ENCODE results near the gene ELF5.

Gene ELF5

GRCh38 chr11:34540870-34541269 is 27.3 kb upstream of the ELF5 start:
- Histone ChIP-seq H3K4me1 (ENCODE audit: control insufficient read depth, insufficient read depth, low read length, poor library complexity, severe bottlenecking) (no peaks in the 10 kb centered on the region), H3K36me3 (ENCODE audit: control insufficient read depth, insufficient read depth, low read length) (no peaks in the 10 kb centered on the region), H3K4me3 (ENCODE audit: insufficient read depth, low read depth, low read length, poor library complexity, severe bottlenecking) (no peak overlapping the region), H3K27me3 (replicated peaks; ENCODE audit: control insufficient read depth, insufficient read depth, low read length, poor library complexity, severe bottlenecking) (no peaks in the 10 kb centered on the region), H3K27ac (ENCODE audit: insufficient read depth, low read length, poor library complexity, severe bottlenecking) (no peak overlapping the region), H3K9me3 (ENCODE audit: control insufficient read depth, low read length) (no peaks in the 10 kb centered on the region)
- DNase-seq, result no peak

GRCh38 chr11:34537636-34538035 is 24.0 kb upstream of the ELF5 start:
- DNase-seq, result no peak
- H3K9me3 ChIP-seq (ENCODE audit: control insufficient read depth, low read length), result no peaks in the 10 kb centered on the region
- H3K27me3 ChIP-seq (replicated peaks; ENCODE audit: control insufficient read depth, insufficient read depth, low read length, poor library complexity, severe bottlenecking), result no peaks in the 10 kb centered on the region
- no peaks in the 10 kb centered on the region for H3K36me3 ChIP-seq (ENCODE audit: control insufficient read depth, insufficient read depth, low read length)
- H3K4me1 ChIP-seq (ENCODE audit: control insufficient read depth, insufficient read depth, low read length, poor library complexity, severe bottlenecking), result no peaks in the 10 kb centered on the region
- H3K4me3 ChIP-seq (ENCODE audit: insufficient read depth, low read depth, low read length, poor library complexity, severe bottlenecking), result no peak overlapping the region
- no peak overlapping the region for H3K27ac ChIP-seq (ENCODE audit: insufficient read depth, low read length, poor library complexity, severe bottlenecking)

GRCh38 chr11:34536056-34536455 is 22.5 kb upstream of the ELF5 start:
- Histone ChIP-seq H3K4me1 (ENCODE audit: control insufficient read depth, insufficient read depth, low read length, poor library complexity, severe bottlenecking) (no peaks in the 10 kb centered on the region), H3K36me3 (ENCODE audit: control insufficient read depth, insufficient read depth, low read length) (no peaks in the 10 kb centered on the region), H3K27ac (ENCODE audit: insufficient read depth, low read length, poor library complexity, severe bottlenecking) (no peak overlapping the region), H3K27me3 (replicated peaks; ENCODE audit: control insufficient read depth, insufficient read depth, low read length, poor library complexity, severe bottlenecking) (no peaks in the 10 kb centered on the region), H3K9me3 (ENCODE audit: control insufficient read depth, low read length) (no peaks in the 10 kb centered on the region), H3K4me3 (ENCODE audit: insufficient read depth, low read depth, low read length, poor library complexity, severe bottlenecking) (no peak overlapping the region)
- DNase-seq, result no peak

GRCh38 chr11:34534826-34535225 is 21.2 kb upstream of the ELF5 start:
- no peak for DNase-seq
- Histone ChIP-seq H3K36me3 (ENCODE audit: control insufficient read depth, insufficient read depth, low read length) (no peaks in the 10 kb centered on the region), H3K27ac (ENCODE audit: insufficient read depth, low read length, poor library complexity, severe bottlenecking) (no peak overlapping the region), H3K9me3 (ENCODE audit: control insufficient read depth, low read length) (no peaks in the 10 kb centered on the region), H3K4me3 (ENCODE audit: insufficient read depth, low read depth, low read length, poor library complexity, severe bottlenecking) (no peak overlapping the region), H3K27me3 (replicated peaks; ENCODE audit: control insufficient read depth, insufficient read depth, low read length, poor library complexity, severe bottlenecking) (no peaks in the 10 kb centered on the region), H3K4me1 (ENCODE audit: control insufficient read depth, insufficient read depth, low read length, poor library complexity, severe bottlenecking) (no peaks in the 10 kb centered on the region)

- Histone ChIP-seq H3K4me1 (ENCODE audit: control insufficient read depth, insufficient read depth, low read length, poor library complexity, severe bottlenecking) (no peaks in the 10 kb centered on the region), H3K27ac (ENCODE audit: insufficient read depth, low read length, poor library complexity, severe bottlenecking) (no peak overlapping the region), H3K9me3 (ENCODE audit: control insufficient read depth, low read length) (no peaks in the 10 kb centered on the region), H3K4me3 (ENCODE audit: insufficient read depth, low read depth, low read length, poor library complexity, severe bottlenecking) (no peak overlapping the region), H3K36me3 (ENCODE audit: control insufficient read depth, insufficient read depth, low read length) (no peaks in the 10 kb centered on the region), H3K27me3 (replicated peaks; ENCODE audit: control insufficient read depth, insufficient read depth, low read length, poor library complexity, severe bottlenecking) (no peaks in the 10 kb centered on the region)
- no peak for DNase-seq
These were observed 18.1 kb upstream of the ELF5 start for GRCh38 chr11:34531663-34532062.

- Histone ChIP-seq H3K27ac (ENCODE audit: insufficient read depth, low read length, poor library complexity, severe bottlenecking) (no peak overlapping the region), H3K4me1 (ENCODE audit: control insufficient read depth, insufficient read depth, low read length, poor library complexity, severe bottlenecking) (no peaks in the 10 kb centered on the region), H3K9me3 (ENCODE audit: control insufficient read depth, low read length) (no peaks in the 10 kb centered on the region), H3K4me3 (ENCODE audit: insufficient read depth, low read depth, low read length, poor library complexity, severe bottlenecking) (no peak overlapping the region), H3K27me3 (replicated peaks; ENCODE audit: control insufficient read depth, insufficient read depth, low read length, poor library complexity, severe bottlenecking) (no peaks in the 10 kb centered on the region), H3K36me3 (ENCODE audit: control insufficient read depth, insufficient read depth, low read length) (no peaks in the 10 kb centered on the region)
- DNase-seq, result no peak
These were observed 17.1 kb upstream of the ELF5 start for GRCh38 chr11:34530545-34531234.

GRCh38 chr11:34529643-34530042 is 16.0 kb upstream of the ELF5 start:
- no peak overlapping the region for H3K27ac ChIP-seq (ENCODE audit: insufficient read depth, low read length, poor library complexity, severe bottlenecking)
- DNase-seq, result no peak
- H3K4me3 ChIP-seq (ENCODE audit: insufficient read depth, low read depth, low read length, poor library complexity, severe bottlenecking), result no peak overlapping the region
- no peaks in the 10 kb centered on the region for H3K36me3 ChIP-seq (ENCODE audit: control insufficient read depth, insufficient read depth, low read length)
- H3K9me3 ChIP-seq (ENCODE audit: control insufficient read depth, low read length), result no peaks in the 10 kb centered on the region
- no peaks in the 10 kb centered on the region for H3K4me1 ChIP-seq (ENCODE audit: control insufficient read depth, insufficient read depth, low read length, poor library complexity, severe bottlenecking)
- no peaks in the 10 kb centered on the region for H3K27me3 ChIP-seq (replicated peaks; ENCODE audit: control insufficient read depth, insufficient read depth, low read length, poor library complexity, severe bottlenecking)

- Histone ChIP-seq H3K27ac (ENCODE audit: insufficient read depth, low read length, poor library complexity, severe bottlenecking) (no peak overlapping the region), H3K4me3 (ENCODE audit: insufficient read depth, low read depth, low read length, poor library complexity, severe bottlenecking) (no peak overlapping the region), H3K27me3 (replicated peaks; ENCODE audit: control insufficient read depth, insufficient read depth, low read length, poor library complexity, severe bottlenecking) (no peaks in the 10 kb centered on the region), H3K36me3 (ENCODE audit: control insufficient read depth, insufficient read depth, low read length) (no peaks in the 10 kb centered on the region), H3K4me1 (ENCODE audit: control insufficient read depth, insufficient read depth, low read length, poor library complexity, severe bottlenecking) (no peaks in the 10 kb centered on the region), H3K9me3 (ENCODE audit: control insufficient read depth, low read length) (no peaks in the 10 kb centered on the region)
- no peak for DNase-seq
These were observed 14.5 kb upstream of the ELF5 start for GRCh38 chr11:34528072-34528471.

GRCh38 chr11:34525888-34526657 is 12.5 kb upstream of the ELF5 start:
- Histone ChIP-seq H3K4me3 (ENCODE audit: insufficient read depth, low read depth, low read length, poor library complexity, severe bottlenecking) (no peak overlapping the region), H3K4me1 (ENCODE audit: control insufficient read depth, insufficient read depth, low read length, poor library complexity, severe bottlenecking) (no peaks in the 10 kb centered on the region), H3K27ac (ENCODE audit: insufficient read depth, low read length, poor library complexity, severe bottlenecking) (no peak overlapping the region), H3K27me3 (replicated peaks; ENCODE audit: control insufficient read depth, insufficient read depth, low read length, poor library complexity, severe bottlenecking) (no peaks in the 10 kb centered on the region), H3K9me3 (ENCODE audit: control insufficient read depth, low read length) (no peaks in the 10 kb centered on the region), H3K36me3 (ENCODE audit: control insufficient read depth, insufficient read depth, low read length) (no peaks in the 10 kb centered on the region)
- DNase-seq, result no peak

GRCh38 chr11:34525098-34525497 is 11.5 kb upstream of the ELF5 start:
- H3K27me3 ChIP-seq (replicated peaks; ENCODE audit: control insufficient read depth, insufficient read depth, low read length, poor library complexity, severe bottlenecking), result no peaks in the 10 kb centered on the region
- H3K9me3 ChIP-seq (ENCODE audit: control insufficient read depth, low read length), result no peaks in the 10 kb centered on the region

More at GRCh38 chr11:34525098-34525497, 11.5 kb upstream of the ELF5 start:
- no peaks in the 10 kb centered on the region for H3K36me3 ChIP-seq (ENCODE audit: control insufficient read depth, insufficient read depth, low read length)
- H3K27ac ChIP-seq (ENCODE audit: insufficient read depth, low read length, poor library complexity, severe bottlenecking), result no peak overlapping the region
- no peak overlapping the region for H3K4me3 ChIP-seq (ENCODE audit: insufficient read depth, low read depth, low read length, poor library complexity, severe bottlenecking)
- no peaks in the 10 kb centered on the region for H3K4me1 ChIP-seq (ENCODE audit: control insufficient read depth, insufficient read depth, low read length, poor library complexity, severe bottlenecking)
- DNase-seq, result no peak
